MCF 10A (cell line): ENCODE data around the gene CFAP206. TPM values are rescaled to one million over a fixed set of nuclear protein-coding genes. Genes with fewer than 3 reads are reported as not detected.

Experiments used
- BruUV-seq: library from RNA; stranded (reverse); fragments of 400-500 nt; replicated peaks from 2 replicates; lab custom pipeline; 2021; lab: Mats Ljungman, UMichigan
- CTCF ChIA-PET: fragments of 300-600 bp; sonication (Branson Sonifier 250); formaldehyde crosslinking; extraction: SDS; loops from one replicate; lab custom pipeline; 2021; ENCODE audit warnings: antibody characterized with exemption, inconsistent platforms; lab: Yijun Ruan, JAX
- POLR2A ChIA-PET: fragments of 300-600, 350-650 bp; sonication (Branson Sonifier 250); formaldehyde crosslinking; extraction: SDS; loops from one replicate; lab custom pipeline; 2020; ENCODE audit warnings: antibody characterized with exemption, inconsistent platforms; lab: Yijun Ruan, JAX
- DNase-seq: peaks from one replicate; pipeline ENCODE4 v3.0.0-alpha.2; 2018; ENCODE audit not compliant: unreplicated experiment
- H3K27ac Mint-ChIP-seq: one replicate; pipeline ENCODE4 v1.8.0; 2022; ENCODE audit warnings: mild to moderate bottlenecking, low read depth, mixed read lengths; ENCODE audit not compliant: unreplicated experiment
- H3K27me3 Mint-ChIP-seq: one replicate; pipeline ENCODE4 v1.8.0; 2022; ENCODE audit warnings: mixed read lengths; ENCODE audit not compliant: insufficient read depth, unreplicated experiment
- H3K36me3 Mint-ChIP-seq: one replicate; pipeline ENCODE4 v1.8.0; 2022; ENCODE audit warnings: mild to moderate bottlenecking, moderate library complexity, mixed read lengths; ENCODE audit not compliant: insufficient read depth, unreplicated experiment
- H3K4me1 Mint-ChIP-seq: one replicate; pipeline ENCODE4 v1.8.0; 2022; ENCODE audit warnings: mixed read lengths; ENCODE audit not compliant: insufficient read depth, unreplicated experiment
- H3K4me3 Mint-ChIP-seq: one replicate; pipeline ENCODE4 v1.8.0; 2022; ENCODE audit warnings: mild to moderate bottlenecking, moderate library complexity, mixed read lengths; ENCODE audit not compliant: unreplicated experiment
- H3K9me3 Mint-ChIP-seq: one replicate; pipeline ENCODE4 v1.8.0; 2022; ENCODE audit warnings: mixed read lengths; ENCODE audit not compliant: unreplicated experiment
- CTCF ChIP-seq: fragments of 200-600 bp; IDR thresholded peaks from one replicate; pipeline ENCODE4 v1.8.0; 2022; ENCODE audit warnings: antibody characterized with exemption, mild to moderate bottlenecking; ENCODE audit not compliant: unreplicated experiment
- intact Hi-C: fragments of 100-400 bp; cut with micrococcal nuclease; formaldehyde crosslinking; loops from 2 replicates; pipeline ENCODE4 v1.14.1; 2022
- total RNA-seq: library from RNA; stranded (reverse); gene quantifications from 2 replicates; pipeline ENCODE4 v1.2.3, GENCODE V29; 2022

The CFAP206 gene
- total RNA-seq, 1 experiment from 2014 or later = not detected

GRCh38 chr6:87397656-87398055, 10.1 kb upstream of the CFAP206 start:
- BruUV-seq = no TSS peak
- peaks cover 17% of the 10 kb centered on the region for H3K27me3 Mint-ChIP-seq
- H3K9me3 Mint-ChIP-seq = no peaks in the 10 kb centered on the region
- H3K4me3 Mint-ChIP-seq = no peak overlapping the region
- ChIA-PET POLR2A (no interaction called here), CTCF (interaction anchor here (1.1 kb wide), 1 partner anchor 45 kb away, joined by 3 read pairs; no protein-coding TSS in a partner anchor)
- H3K36me3 Mint-ChIP-seq = no peaks in the 10 kb centered on the region
- DNase-seq = no peak
- no peak for TF ChIP-seq CTCF
- no peaks in the 10 kb centered on the region for H3K4me1 Mint-ChIP-seq
- H3K27ac Mint-ChIP-seq = no peak overlapping the region
- intact Hi-C loops = loop anchor here (10.0 kb wide), 1 partner anchor 297 kb away; no protein-coding TSS in a partner anchor

- H3K4me3 Mint-ChIP-seq = no peak overlapping the region
- no peaks in the 10 kb centered on the region for H3K4me1 Mint-ChIP-seq
- no TSS peak for BruUV-seq
- ChIA-PET CTCF (interaction anchor here (0.7 to 4.3 kb wide), 4 partner anchors 8 to 543 kb away, joined by 3 to 43 read pairs (median 3); no protein-coding TSS in a partner anchor), POLR2A (interaction anchor here (1.2 kb wide), 2 partner anchors 9 to 72 kb away, joined by 3 to 4 read pairs; no protein-coding TSS in a partner anchor)
- H3K36me3 Mint-ChIP-seq = no peaks in the 10 kb centered on the region
- intact Hi-C loops = no loop called here
- no peak for DNase-seq
- TF ChIP-seq CTCF = no peak
- no peaks in the 10 kb centered on the region for H3K9me3 Mint-ChIP-seq
- H3K27me3 Mint-ChIP-seq = peaks cover 17% of the 10 kb centered on the region
- H3K27ac Mint-ChIP-seq = no peak overlapping the region
These were observed 5.9 kb upstream of the CFAP206 start for GRCh38 chr6:87401832-87402231.

- no peak for TF ChIP-seq CTCF
- Mint-ChIP-seq H3K4me1 (no peaks in the 10 kb centered on the region), H3K27me3 (peaks cover 13% of the 10 kb centered on the region), H3K4me3 (peak overlapping the region; percentile 80), H3K36me3 (no peaks in the 10 kb centered on the region), H3K9me3 (no peaks in the 10 kb centered on the region), H3K27ac (peak overlapping the region; percentile 37)
- ChIA-PET POLR2A (interaction anchor here (1.4 to 3.5 kb wide), 2 partner anchors 9 to 65 kb away, joined by 3 to 28 read pairs; partner anchors contain the start of gene SLC35A1), CTCF (interaction anchor here (0.7 to 1.0 kb wide), 2 partner anchors 14 to 23 kb away, joined by 3 read pairs; no protein-coding TSS in a partner anchor)
- DNase-seq = no peak
- intact Hi-C loops = loop anchor here (5.0 kb wide), 1 partner anchor 185 kb away; the partner anchor contains the start of gene ORC3
- no TSS peak for BruUV-seq
These were observed 241 bp upstream of the CFAP206 start for GRCh38 chr6:87407561-87407900.

DNA sequence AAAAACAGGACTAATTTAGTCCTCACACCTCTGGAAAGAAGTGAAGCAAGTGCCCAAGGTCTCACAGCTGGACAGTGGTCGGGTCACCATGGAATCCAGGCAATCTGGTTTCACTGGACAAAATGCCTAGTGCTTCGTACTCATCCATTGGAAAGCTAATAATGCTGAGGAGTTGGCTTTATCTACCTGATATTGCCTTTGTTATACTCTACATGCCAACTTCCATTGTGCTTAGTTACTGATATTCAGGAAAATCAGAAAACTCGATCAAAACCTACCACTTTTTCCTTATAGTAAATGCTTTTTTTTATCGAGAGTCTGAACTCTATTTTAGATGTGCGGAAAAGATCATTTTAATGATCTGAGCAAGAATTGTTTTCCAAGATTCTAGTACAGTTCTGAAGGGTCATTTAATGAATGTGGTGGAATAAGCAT, 966 bp downstream of the CFAP206 start:
- TF ChIP-seq CTCF = no peak
- H3K27me3 Mint-ChIP-seq = peaks cover 15% of the 10 kb centered on the region
- ChIA-PET POLR2A (interaction anchor here (0.6 to 3.5 kb wide), 7 partner anchors 8 to 1815 kb away, joined by 3 to 28 read pairs (median 3); partner anchors contain the start of genes SLC35A1 and SNX14), CTCF (interaction anchor here (0.5 to 1.2 kb wide), 6 partner anchors 9 to 536 kb away, joined by 3 to 4 read pairs (median 3); no protein-coding TSS in a partner anchor)
- H3K27ac Mint-ChIP-seq = no peak overlapping the region
- H3K36me3 Mint-ChIP-seq = no peaks in the 10 kb centered on the region
- BruUV-seq = no TSS peak
- H3K4me3 Mint-ChIP-seq = peak overlapping the region; percentile 80
- H3K9me3 Mint-ChIP-seq = no peaks in the 10 kb centered on the region
- DNase-seq = no peak
- H3K4me1 Mint-ChIP-seq = no peaks in the 10 kb centered on the region
- intact Hi-C loops = loop anchor here (2.0 to 5.0 kb wide), 2 partner anchors 64 to 184 kb away; partner anchors contain the start of genes ORC3 and SLC35A1
